ENCODE data around the gene EEF1AKMT2.

DNA sequence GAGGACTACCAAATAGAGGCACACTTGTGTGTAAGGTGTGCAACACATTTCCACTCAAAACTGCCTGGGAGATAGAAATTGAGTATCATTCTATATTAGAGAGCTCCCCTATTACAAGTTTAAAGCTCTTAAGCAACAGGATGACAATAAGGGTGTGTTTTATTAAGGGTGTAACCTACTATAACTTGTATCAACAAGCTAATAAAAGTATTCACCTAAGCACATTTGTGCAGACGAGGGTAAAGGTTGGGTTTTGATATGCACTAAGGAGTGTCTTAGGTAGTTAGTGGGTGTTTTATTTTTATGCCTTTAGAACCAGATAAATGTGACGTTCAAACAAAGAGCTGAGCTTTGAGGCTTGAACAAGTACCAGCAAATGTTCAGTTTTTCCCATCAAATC, 44.7 kb downstream of the EEF1AKMT2 start:
- TF ChIP-seq, protein P1, sequence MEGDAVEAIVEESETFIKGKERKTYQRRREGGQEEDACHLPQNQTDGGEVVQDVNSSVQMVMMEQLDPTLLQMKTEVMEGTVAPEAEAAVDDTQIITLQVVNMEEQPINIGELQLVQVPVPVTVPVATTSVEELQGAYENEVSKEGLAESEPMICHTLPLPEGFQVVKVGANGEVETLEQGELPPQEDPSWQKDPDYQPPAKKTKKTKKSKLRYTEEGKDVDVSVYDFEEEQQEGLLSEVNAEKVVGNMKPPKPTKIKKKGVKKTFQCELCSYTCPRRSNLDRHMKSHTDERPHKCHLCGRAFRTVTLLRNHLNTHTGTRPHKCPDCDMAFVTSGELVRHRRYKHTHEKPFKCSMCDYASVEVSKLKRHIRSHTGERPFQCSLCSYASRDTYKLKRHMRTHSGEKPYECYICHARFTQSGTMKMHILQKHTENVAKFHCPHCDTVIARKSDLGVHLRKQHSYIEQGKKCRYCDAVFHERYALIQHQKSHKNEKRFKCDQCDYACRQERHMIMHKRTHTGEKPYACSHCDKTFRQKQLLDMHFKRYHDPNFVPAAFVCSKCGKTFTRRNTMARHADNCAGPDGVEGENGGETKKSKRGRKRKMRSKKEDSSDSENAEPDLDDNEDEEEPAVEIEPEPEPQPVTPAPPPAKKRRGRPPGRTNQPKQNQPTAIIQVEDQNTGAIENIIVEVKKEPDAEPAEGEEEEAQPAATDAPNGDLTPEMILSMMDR (IDR thresholded peaks at IDR 0.05): no peak
- no peak for TF ChIP-seq POLR2A (IDR thresholded peaks at IDR 0.05)

Data from right lobe of liver (tissue), 4 donors.